ENCODE data around the gene HTATIP2.
A peak's percentile ranks its signal among the peaks of the same experiment; 100 is the strongest.
"Not testable (repeated sequence)": the region's sequence is repeated elsewhere in the genome, so short reads cannot be mapped to it uniquely, and the experiment has no call there.

The HTATIP2 gene

GRCh38 chr11:20368438-20368837, 4.9 kb downstream of the HTATIP2 start:
- DNase-seq (ENCODE audit: insufficient read length, low spot score) (no peak), FAIRE-seq (no peak)

- DNase-seq (ENCODE audit: insufficient read length, low spot score) (no peak), FAIRE-seq (no peak)
These were observed 6.3 kb downstream of the HTATIP2 start for GRCh38 chr11:20369826-20370225.

- FAIRE-seq: no peak
- DNase-seq (ENCODE audit: insufficient read length, low spot score): no peak
These were observed 8.6 kb downstream of the HTATIP2 start for GRCh38 chr11:20372081-20372626.

GRCh38 chr11:20373147-20373546, 9.6 kb downstream of the HTATIP2 start:
- no peak for DNase-seq (ENCODE audit: insufficient read length, low spot score)
- no peak for FAIRE-seq

GRCh38 chr11:20373568-20374209, 10.2 kb downstream of the HTATIP2 start:
- no peak for FAIRE-seq
- no peak for DNase-seq (ENCODE audit: insufficient read length, low spot score)

GRCh38 chr11:20374741-20375300, 11.3 kb downstream of the HTATIP2 start:
- FAIRE-seq (no peak), DNase-seq (ENCODE audit: insufficient read length, low spot score) (no peak)

GRCh38 chr11:20376162-20376730, 12.7 kb downstream of the HTATIP2 start:
- no peak for DNase-seq (ENCODE audit: insufficient read length, low spot score)
- no peak for FAIRE-seq

- not testable (repeated sequence) for FAIRE-seq; DNase-seq (ENCODE audit: insufficient read length, low spot score)
These were observed 22.5 kb downstream of the HTATIP2 start for GRCh38 chr11:20385996-20386395.

- FAIRE-seq: peak; percentile 97
These were observed 24.0 kb downstream of the HTATIP2 start, which contains the start of gene PRMT3 for GRCh38 chr11:20387261-20388095. TSS of gene PRMT3 (plus strand) at chr11:20387716. CDS start at chr11:20387747, 31 bp downstream.

GRCh38 chr11:20388096-20389055, 24.9 kb downstream of the HTATIP2 start:
- FAIRE-seq (no peak), DNase-seq (ENCODE audit: insufficient read length, low spot score) (no peak)

More at GRCh38 chr11:20387261-20388095, 24.0 kb downstream of the HTATIP2 start, which contains the start of gene PRMT3:
- DNase-seq (ENCODE audit: insufficient read length, low spot score): peak; percentile 87

- DNase-seq (ENCODE audit: insufficient read length, low spot score): peak; percentile 23
- no peak for FAIRE-seq
These were observed 33.8 kb downstream of the HTATIP2 start for GRCh38 chr11:20397281-20397680.

GRCh38 chr11:20399498-20399897, 36.0 kb downstream of the HTATIP2 start:
- FAIRE-seq (no peak), DNase-seq (ENCODE audit: insufficient read length, low spot score) (no peak)

GRCh38 chr11:20403059-20403458, 39.5 kb downstream of the HTATIP2 start:
- DNase-seq (ENCODE audit: insufficient read length, low spot score): no peak
- no peak for FAIRE-seq

GRCh38 chr11:20406484-20406883, 43.0 kb downstream of the HTATIP2 start:
- DNase-seq (ENCODE audit: insufficient read length, low spot score): no peak
- FAIRE-seq: no peak

GRCh38 chr11:20407344-20407743, 43.8 kb downstream of the HTATIP2 start:
- DNase-seq (ENCODE audit: insufficient read length, low spot score): no peak
- no peak for FAIRE-seq

- FAIRE-seq: no peak
- DNase-seq (ENCODE audit: insufficient read length, low spot score): no peak
These were observed 51.9 kb downstream of the HTATIP2 start for GRCh38 chr11:20415432-20415831.

GRCh38 chr11:20417771-20418170, 54.3 kb downstream of the HTATIP2 start:
- no peak for DNase-seq (ENCODE audit: insufficient read length, low spot score)
- FAIRE-seq: peak; percentile 9

- peak; percentile 9 for FAIRE-seq
- DNase-seq (ENCODE audit: insufficient read length, low spot score): no peak
These were observed 58.4 kb downstream of the HTATIP2 start for GRCh38 chr11:20421946-20422345.

- no peak for DNase-seq (ENCODE audit: insufficient read length, low spot score)
- FAIRE-seq: no peak
These were observed 65.7 kb downstream of the HTATIP2 start for GRCh38 chr11:20429216-20429615.

All from HTR-8/SVneo (cell line).